ENCODE results near the gene CCDC157.

DNA sequence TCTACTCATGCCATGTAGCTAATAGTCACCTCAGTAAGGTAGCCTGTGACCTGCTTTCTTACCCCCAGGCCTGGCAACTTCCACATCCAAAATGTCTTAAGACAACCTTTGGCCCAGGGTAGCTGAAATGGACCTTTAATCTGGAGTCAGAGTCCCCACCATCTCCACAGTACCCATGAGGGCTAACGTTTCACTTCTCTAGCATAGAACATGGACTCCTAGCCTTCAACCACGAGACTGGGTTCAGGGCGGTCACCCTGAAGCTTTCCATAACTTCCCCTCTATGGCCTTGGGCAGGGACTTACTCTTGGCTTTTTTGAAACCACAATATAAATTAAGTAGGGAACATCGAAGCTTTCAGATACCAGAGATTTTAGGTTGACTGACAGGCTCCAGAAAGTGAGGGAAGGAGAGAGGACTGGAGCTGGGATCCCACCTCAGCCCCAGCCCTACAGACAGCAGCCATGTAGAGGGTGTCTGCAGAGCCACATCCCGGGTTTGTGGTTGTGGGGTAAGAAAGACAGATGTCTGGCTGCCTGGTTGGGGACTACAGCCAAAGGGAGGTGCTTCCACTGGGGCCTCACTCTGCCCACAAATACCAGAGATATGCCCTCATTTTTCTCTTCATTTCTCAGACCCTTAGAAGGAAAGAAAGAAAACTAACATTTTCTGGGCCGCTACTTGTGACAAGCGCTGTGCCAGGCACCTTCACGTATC is 32.6 kb upstream of the CCDC157 start:
- TF ChIP-seq, protein P1, sequence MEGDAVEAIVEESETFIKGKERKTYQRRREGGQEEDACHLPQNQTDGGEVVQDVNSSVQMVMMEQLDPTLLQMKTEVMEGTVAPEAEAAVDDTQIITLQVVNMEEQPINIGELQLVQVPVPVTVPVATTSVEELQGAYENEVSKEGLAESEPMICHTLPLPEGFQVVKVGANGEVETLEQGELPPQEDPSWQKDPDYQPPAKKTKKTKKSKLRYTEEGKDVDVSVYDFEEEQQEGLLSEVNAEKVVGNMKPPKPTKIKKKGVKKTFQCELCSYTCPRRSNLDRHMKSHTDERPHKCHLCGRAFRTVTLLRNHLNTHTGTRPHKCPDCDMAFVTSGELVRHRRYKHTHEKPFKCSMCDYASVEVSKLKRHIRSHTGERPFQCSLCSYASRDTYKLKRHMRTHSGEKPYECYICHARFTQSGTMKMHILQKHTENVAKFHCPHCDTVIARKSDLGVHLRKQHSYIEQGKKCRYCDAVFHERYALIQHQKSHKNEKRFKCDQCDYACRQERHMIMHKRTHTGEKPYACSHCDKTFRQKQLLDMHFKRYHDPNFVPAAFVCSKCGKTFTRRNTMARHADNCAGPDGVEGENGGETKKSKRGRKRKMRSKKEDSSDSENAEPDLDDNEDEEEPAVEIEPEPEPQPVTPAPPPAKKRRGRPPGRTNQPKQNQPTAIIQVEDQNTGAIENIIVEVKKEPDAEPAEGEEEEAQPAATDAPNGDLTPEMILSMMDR (conservative IDR thresholded peaks at IDR 0.05; ENCODE audit: low read depth, low read length), result no peak
- TF ChIP-seq CEBPB (IDR thresholded peaks at IDR 0.05; ENCODE audit: low read depth, low read length) (no peak), POLR2A (IDR thresholded peaks at IDR 0.05; ENCODE audit: low read depth, low read length) (no peak), MAFK (IDR thresholded peaks at IDR 0.05; ENCODE audit: low read depth, low read length) (no peak), FOS (IDR thresholded peaks at IDR 0.05; ENCODE audit: low read depth, low read length) (no peak), RFX5 (IDR thresholded peaks at IDR 0.05; ENCODE audit: low read depth, low read length) (no peak), BHLHE40 (IDR thresholded peaks at IDR 0.05; ENCODE audit: low read depth, low read length) (no peak), RAD21 (IDR thresholded peaks at IDR 0.05; ENCODE audit: low read length) (no peak), RCOR1 (IDR thresholded peaks at IDR 0.05; ENCODE audit: insufficient replicate concordance, low read length) (no peak)

Data from IMR-90 (cell line).